Mesodermal cell (in vitro differentiated cells): ENCODE results near the gene VPS16.

ENCODE experiments used
- H3K27ac ChIP-seq: 2 replicates; pipeline ENCODE4 v1.7.0; 2013; ENCODE audit warnings: mild to moderate bottlenecking, low read depth, low read length, moderate library complexity; ENCODE audit not compliant: severe bottlenecking
- H3K36me3 ChIP-seq: 2 replicates; pipeline ENCODE4 v1.7.1; 2013; ENCODE audit warnings: mild to moderate bottlenecking, low read length, moderate library complexity; ENCODE audit not compliant: control insufficient read depth, insufficient read depth
- H3K4me1 ChIP-seq: one replicate; pipeline ENCODE4 v1.7.1; 2013; ENCODE audit warnings: mild to moderate bottlenecking, low read length; ENCODE audit not compliant: insufficient read depth, control insufficient read depth, poor library complexity, severe bottlenecking
- H3K4me3 ChIP-seq: 2 replicates; pipeline ENCODE4 v1.7.0; 2013; ENCODE audit warnings: low read length, control low read depth, mild to moderate bottlenecking; ENCODE audit not compliant: insufficient read depth, poor library complexity, severe bottlenecking; ENCODE audit errors: extremely low read depth
- H3K9me3 ChIP-seq: 2 replicates; pipeline ENCODE4 v1.7.1; 2013; ENCODE audit warnings: mild to moderate bottlenecking, low read length, moderate library complexity; ENCODE audit not compliant: control insufficient read depth
- WGBS, 2 experiments: methylation state at CpG; one replicate each; pipeline ENCODE4 v1.1.5; 2013; ENCODE audit warnings: missing lambda C conversion rate in 2 of 2; ENCODE audit not compliant: insufficient coverage in 2 of 2; 5-methylcytosine and 5-hydroxymethylcytosine counted together

The VPS16 gene

GRCh38 chr20:2902291-2902690, 61.7 kb downstream of the VPS16 start:
- WGBS, 2 experiments: no CpG with 5 or more reads among the region's 1 CpG
- peaks cover 5% of the 10 kb centered on the region for H3K36me3 ChIP-seq
- H3K4me1 ChIP-seq: no peaks in the 10 kb centered on the region
- no peak overlapping the region for H3K27ac ChIP-seq
- H3K9me3 ChIP-seq: peaks cover 12% of the 10 kb centered on the region
- H3K4me3 ChIP-seq: no peak overlapping the region

- no peak overlapping the region for H3K4me3 ChIP-seq
- peaks cover 12% of the 10 kb centered on the region for H3K9me3 ChIP-seq
- peaks cover 5% of the 10 kb centered on the region for H3K36me3 ChIP-seq
- 100% methylated on average over 1 of the region's 3 CpGs for WGBS, 2 experiments
- no peaks in the 10 kb centered on the region for H3K4me1 ChIP-seq
- no peak overlapping the region for H3K27ac ChIP-seq
Observed at GRCh38 chr20:2902818-2903217, 62.3 kb downstream of the VPS16 start.

- Histone ChIP-seq H3K9me3 (peaks cover 12% of the 10 kb centered on the region), H3K4me3 (no peak overlapping the region)
- WGBS, 2 experiments: 97 to 100% methylated on average over 5 to 6 of the region's 6 CpGs
Observed at GRCh38 chr20:2903686-2904085, 63.1 kb downstream of the VPS16 start.

DNA sequence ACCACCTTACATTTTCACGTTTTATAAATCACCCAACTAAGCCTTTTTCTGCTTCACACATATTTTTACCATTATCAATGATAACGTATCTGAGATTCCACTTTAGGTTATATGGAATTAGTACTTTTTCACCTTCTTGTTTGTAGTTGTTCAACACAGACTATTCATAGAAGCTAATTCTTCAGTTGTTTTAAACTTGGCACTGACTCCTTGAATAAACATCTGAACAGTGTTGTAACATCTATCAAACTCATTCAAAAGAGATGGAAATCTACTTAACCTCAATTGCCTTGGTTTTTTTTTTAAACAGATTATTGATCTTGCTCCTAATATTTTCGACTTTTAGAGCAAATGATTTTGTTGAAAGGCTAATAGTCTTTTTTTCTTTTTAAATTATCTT, 67.0 kb downstream of the VPS16 start:
- peaks cover 5% of the 10 kb centered on the region for H3K36me3 ChIP-seq
- H3K4me3 ChIP-seq: no peak overlapping the region
- no peak overlapping the region for H3K27ac ChIP-seq
- no peaks in the 10 kb centered on the region for H3K4me1 ChIP-seq
- peaks cover 12% of the 10 kb centered on the region for H3K9me3 ChIP-seq
- WGBS, 2 experiments: no CpG with 5 or more reads among the region's 3 CpGs

More at GRCh38 chr20:2903686-2904085, 63.1 kb downstream of the VPS16 start:
- Histone ChIP-seq H3K36me3 (peaks cover 5% of the 10 kb centered on the region), H3K27ac (no peak overlapping the region), H3K4me1 (no peaks in the 10 kb centered on the region)

GRCh38 chr20:2909953-2910352, 69.4 kb downstream of the VPS16 start:
- no peak overlapping the region for H3K4me3 ChIP-seq
- H3K9me3 ChIP-seq: peaks cover under 1% of the 10 kb centered on the region
- no peaks in the 10 kb centered on the region for H3K4me1 ChIP-seq
- H3K27ac ChIP-seq: no peak overlapping the region
- no peaks in the 10 kb centered on the region for H3K36me3 ChIP-seq
- WGBS, 2 experiments: no CpG with 5 or more reads among the region's 2 CpGs

GRCh38 chr20:2911200-2911599, 70.7 kb downstream of the VPS16 start:
- no peak overlapping the region for H3K27ac ChIP-seq
- H3K36me3 ChIP-seq: no peaks in the 10 kb centered on the region
- H3K4me3 ChIP-seq: no peak overlapping the region
- no peaks in the 10 kb centered on the region for H3K4me1 ChIP-seq
- H3K9me3 ChIP-seq: no peaks in the 10 kb centered on the region

DNA sequence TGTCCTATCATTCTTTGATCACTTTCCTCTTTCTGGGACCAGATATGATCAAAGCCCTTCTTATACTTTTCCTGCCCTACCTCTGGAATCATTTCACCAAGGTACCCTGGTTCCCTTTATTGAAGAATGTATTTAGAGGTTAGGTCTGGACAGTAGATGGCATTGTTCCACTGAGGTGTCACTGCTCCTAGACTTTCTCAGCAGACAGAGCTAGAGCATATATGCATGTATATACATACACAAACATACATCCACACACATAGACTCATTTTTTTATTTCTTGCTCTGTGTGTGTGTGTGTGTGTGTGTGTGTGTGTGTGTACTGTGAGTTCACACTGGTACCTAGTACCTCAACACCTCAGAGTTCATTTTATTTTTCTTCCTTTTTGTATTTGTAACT, 73.6 kb downstream of the VPS16 start:
- no peak overlapping the region for H3K27ac ChIP-seq
- H3K9me3 ChIP-seq: no peaks in the 10 kb centered on the region
- no peak overlapping the region for H3K4me3 ChIP-seq
- no peaks in the 10 kb centered on the region for H3K4me1 ChIP-seq
- no peaks in the 10 kb centered on the region for H3K36me3 ChIP-seq
